Stimulated activated naive CD4-positive, alpha-beta T cell treated with Interleukin-2 at 50 U/mL for 16 hours (primary cell): Measurements from ENCODE around the gene SLC2A5.
"Not testable (repeated sequence)": the region's sequence is repeated elsewhere in the genome, so short reads cannot be mapped to it uniquely, and the experiment has no call there.

ENCODE experiments used
- DNase-seq: peaks from one replicate; lab custom pipeline; 2025; lab: John Stamatoyannopoulos, UW

The SLC2A5 gene

GRCh38 chr1:9005395-9005708 lies 64.1 kb downstream of the SLC2A5 start:
- no peak for DNase-seq

GRCh38 chr1:9004700-9005394 lies 64.6 kb downstream of the SLC2A5 start:
- DNase-seq: peak; percentile 73

- no peak for DNase-seq
These were observed 65.3 kb downstream of the SLC2A5 start for GRCh38 chr1:9004031-9004699.

- DNase-seq: not testable (repeated sequence)
These were observed 67.2 kb downstream of the SLC2A5 start for GRCh38 chr1:9002215-9002560.

GRCh38 chr1:9001534-9002214 lies 67.8 kb downstream of the SLC2A5 start:
- not testable (repeated sequence) for DNase-seq

GRCh38 chr1:8993962-8994675 lies 75.3 kb downstream of the SLC2A5 start:
- not testable (repeated sequence) for DNase-seq

- no peak for DNase-seq
These were observed 76.3 kb downstream of the SLC2A5 start for GRCh38 chr1:8992936-8993687.

- DNase-seq: no peak
These were observed 79.6 kb downstream of the SLC2A5 start for GRCh38 chr1:8989821-8990220.

GRCh38 chr1:8989061-8989460 lies 80.4 kb downstream of the SLC2A5 start:
- no peak for DNase-seq

GRCh38 chr1:8988618-8988967 lies 80.8 kb downstream of the SLC2A5 start:
- no peak for DNase-seq

GRCh38 chr1:8987881-8988617 lies 81.4 kb downstream of the SLC2A5 start:
- peak; percentile 51 for DNase-seq

GRCh38 chr1:8986814-8987190 lies 82.6 kb downstream of the SLC2A5 start:
- no peak for DNase-seq

GRCh38 chr1:8985915-8986813 lies 83.3 kb downstream of the SLC2A5 start:
- no peak for DNase-seq
